HTERT RPE-1 (cell line): ENCODE data around the gene UPF2.

ENCODE experiments used
- in situ Hi-C: fragments of 300-500 bp; cut with MboI; formaldehyde crosslinking; loops from 4 replicates; pipeline ENCODE4 v1.14.3; 2020; ENCODE audit warnings: low sequenced_read_pairs

The UPF2 gene

DNA sequence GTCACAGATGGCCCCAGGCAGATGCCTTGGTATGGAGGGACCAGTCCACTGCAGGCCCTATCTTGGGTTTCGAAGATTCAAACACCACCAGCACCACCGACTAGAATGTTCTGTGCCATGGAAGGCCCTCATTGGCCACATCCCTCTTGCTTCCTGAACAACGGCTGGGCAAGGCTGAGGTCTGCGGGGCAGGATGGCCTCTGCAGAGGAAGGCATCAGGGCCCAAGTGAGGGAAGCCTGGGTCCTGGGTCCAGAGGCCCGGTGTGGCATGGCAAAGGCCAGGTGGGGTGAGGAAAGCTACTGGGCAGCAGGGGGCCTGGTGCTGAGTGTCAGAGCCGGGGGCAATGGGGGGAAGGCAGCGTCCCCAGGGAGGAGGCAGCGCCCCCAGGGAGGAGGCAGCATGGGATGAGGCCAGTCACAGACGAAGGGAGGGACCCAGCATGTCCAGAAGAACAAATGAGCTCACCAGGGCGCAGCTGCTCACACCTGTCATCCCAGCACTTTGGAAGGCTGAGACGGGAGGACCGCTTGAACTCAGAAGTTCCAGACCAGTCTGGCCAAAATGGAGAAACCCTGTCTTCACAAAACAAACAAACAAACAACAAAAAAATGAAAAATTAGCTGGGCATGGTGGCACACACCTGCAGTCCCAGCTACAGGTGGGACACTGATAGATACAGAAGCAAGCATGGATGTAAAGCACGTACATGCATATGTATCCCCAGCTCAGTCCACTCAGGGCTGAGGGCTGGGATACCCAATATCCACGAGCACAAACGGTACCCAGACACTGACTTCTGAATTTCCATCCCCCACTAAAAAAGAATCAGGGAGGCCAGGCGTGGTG lies 155.0 kb downstream of the UPF2 start:
- in situ Hi-C loops: no loop called here

DNA sequence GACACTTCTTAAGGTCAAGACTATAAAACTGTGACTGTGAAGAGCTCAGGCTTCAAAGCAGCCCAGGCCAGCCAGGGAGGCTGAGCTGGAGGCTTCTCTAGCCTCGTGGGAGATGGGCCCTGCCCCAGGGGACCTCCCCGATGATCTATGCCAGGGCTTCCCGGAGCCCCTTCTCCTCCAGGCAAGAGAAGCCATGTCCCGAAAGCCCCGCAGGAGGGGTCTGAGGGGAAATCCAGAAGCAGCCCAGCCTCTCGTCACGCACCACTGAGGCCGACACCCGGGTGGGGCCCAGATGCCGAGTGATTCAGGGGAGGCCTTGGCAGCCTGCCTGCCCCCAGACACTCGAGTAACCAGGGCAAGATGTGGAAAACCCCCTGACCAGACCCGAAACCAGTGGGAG lies 155.8 kb downstream of the UPF2 start:
- in situ Hi-C loops: no loop called here

GRCh38 chr10:11886138-11886474 lies 156.5 kb downstream of the UPF2 start:
- in situ Hi-C loops: no loop called here

GRCh38 chr10:11885437-11886137 lies 157.0 kb downstream of the UPF2 start:
- in situ Hi-C loops: no loop called here

DNA sequence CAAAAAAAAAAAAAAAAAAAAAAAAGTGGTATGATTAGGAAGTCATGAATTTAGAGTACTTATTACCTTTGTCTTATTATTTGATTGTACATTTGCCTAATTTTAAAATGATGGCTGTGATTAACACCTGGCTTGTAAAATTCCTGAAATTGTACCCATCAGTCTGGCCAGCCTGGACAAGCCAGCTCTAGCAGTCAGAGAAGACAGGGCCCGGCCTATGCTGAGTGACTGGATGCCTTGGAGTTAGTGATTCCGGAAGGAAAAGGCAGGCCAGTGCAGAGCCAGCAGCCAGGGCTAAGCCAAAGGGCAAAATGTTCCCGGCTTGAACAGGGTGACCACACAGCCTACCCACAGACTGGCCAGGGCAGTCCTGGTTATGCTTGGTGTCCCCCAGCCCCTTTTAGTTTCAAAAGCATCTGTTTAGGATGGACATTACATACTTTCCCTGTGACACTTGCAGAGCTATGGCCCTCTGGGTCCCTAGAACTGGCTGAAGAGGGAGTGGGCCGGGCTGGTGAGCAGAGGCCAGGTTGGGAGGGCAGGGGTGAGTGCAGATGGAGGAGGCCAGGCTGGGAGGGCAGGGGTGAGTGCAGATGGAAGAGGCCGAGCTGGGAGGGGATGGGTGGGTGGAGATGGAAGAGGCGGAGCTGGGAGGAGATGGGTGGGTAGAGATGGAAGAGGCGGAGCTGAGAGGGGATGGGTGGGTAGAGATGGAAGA lies 157.7 kb downstream of the UPF2 start:
- in situ Hi-C loops: no loop called here

- in situ Hi-C loops: no loop called here
Measured at GRCh38 chr10:11882646-11883375, 159.8 kb downstream of the UPF2 start.

- in situ Hi-C loops: no loop called here
Measured at GRCh38 chr10:11881477-11882417, 160.9 kb downstream of the UPF2 start.

DNA sequence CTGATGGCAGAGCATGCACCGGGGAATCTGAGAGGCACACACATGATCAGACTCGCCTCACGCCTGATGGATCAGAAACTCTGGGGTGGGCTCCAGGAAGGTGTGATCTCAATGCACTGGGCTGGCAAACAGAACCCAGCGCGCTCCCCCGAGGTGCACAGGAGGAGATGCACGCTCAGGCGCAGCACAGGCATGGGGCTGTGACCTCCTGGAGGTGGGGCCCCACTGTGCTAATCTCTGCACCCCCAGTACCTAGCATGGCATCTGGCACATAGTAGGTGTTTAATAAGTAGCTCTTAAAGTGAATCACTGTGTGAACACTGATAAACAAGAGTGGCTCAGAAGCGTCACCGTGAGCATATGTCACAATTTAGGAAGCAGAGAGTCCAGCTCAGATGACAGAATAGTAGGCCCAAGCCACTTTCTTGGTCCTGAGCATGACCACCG lies 161.6 kb downstream of the UPF2 start:
- in situ Hi-C loops: no loop called here

- in situ Hi-C loops: no loop called here
Measured at GRCh38 chr10:11880151-11881029, 162.2 kb downstream of the UPF2 start.

DNA sequence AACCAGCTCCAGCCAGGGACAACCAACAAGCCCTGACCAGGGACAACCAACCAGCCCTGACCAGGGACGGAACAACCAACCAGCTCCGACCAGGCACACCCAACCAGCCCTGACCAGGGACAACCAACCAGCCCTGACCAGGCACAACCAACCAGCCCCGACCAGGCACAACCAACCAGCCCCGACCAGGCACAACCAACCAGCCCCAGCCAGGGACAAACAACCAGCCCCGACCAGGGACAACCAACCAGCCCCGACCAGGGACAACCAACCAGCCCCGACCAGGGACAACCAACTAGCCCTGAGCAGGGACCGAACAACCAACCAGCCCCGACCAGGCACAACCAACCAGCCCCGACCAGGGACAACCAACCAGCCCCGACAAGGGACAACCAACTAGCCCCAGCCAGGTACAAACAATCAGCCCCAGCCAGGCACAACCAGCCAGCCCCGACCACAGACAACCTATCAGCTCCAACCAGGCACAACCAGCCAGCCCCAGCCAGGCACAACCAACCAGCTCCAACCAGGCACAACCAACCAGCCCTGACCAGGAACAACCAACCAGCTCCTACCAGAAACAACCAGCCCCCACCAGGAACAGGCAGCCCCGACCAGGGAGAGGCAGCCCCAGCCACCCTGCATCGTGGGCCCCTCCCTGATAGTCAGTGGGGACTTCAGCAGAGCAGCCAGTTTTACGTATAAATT lies 163.1 kb downstream of the UPF2 start:
- in situ Hi-C loops: no loop called here

DNA sequence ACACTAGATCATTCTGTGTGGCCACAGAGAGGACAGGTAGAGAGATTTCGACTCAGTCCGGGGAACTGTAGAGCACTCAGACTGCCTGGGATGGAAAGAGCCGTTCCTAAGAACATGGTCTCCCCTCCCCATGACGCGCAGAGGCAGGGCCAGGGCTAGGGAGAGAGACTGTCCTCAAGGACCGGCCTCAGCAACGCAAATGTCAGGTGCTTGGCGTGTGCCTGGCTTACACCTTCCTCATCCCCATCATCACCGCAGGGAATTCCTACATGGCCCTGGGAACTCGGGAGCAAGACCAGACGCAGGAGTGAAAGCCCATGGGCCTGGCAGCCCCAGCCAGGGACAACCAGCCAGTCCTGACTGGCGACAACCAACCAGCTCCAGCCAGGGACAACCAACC lies 163.8 kb downstream of the UPF2 start:
- in situ Hi-C loops: no loop called here

- in situ Hi-C loops: no loop called here
Measured at GRCh38 chr10:11877591-11877905, 165.1 kb downstream of the UPF2 start.

DNA sequence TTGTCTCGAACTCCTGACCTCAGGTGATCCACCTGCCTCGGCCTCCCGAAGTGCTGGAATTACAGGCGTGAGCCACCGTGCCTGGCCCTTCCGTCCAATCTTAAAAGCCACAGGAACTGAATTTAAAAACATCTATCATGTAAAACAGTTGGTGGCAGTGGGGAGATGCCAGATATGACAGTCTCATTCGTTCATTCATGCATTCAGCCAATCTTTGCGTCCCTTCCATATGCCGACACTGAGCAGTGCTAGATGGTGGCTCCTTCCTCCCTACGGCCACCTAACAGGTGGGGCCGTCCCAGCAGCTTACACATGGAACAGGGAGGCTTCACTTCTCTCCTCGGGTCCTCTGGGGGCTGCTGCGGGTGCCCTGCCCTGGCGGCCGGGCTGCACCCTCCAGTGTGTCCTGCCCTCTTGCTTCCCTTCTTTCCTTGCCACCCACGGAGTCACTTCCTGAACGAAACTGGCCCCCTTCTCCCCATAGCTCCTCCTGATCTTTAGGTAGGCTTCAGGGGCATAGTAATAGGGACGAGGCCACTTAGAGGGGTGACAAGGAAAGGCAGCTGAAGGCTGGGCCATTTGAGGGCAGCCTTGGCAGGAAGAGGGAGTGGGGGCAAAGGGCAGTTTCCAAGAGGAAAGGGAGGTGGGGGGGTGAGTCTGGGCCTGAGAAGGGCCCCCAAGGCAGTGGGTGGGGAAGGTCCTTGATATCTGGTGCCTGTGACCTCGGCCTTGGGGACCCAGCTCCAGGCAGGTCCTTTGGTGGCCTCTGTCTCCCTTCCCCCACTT lies 165.6 kb downstream of the UPF2 start:
- in situ Hi-C loops: no loop called here

- in situ Hi-C loops: no loop called here
Measured at GRCh38 chr10:11876324-11876723, 166.3 kb downstream of the UPF2 start.

GRCh38 chr10:11875494-11876281 lies 166.9 kb downstream of the UPF2 start:
- in situ Hi-C loops: no loop called here

GRCh38 chr10:11874568-11875493 lies 167.8 kb downstream of the UPF2 start:
- in situ Hi-C loops: no loop called here
